ENCODE data around the gene SHPK.

Gene SHPK

GRCh38 chr17:3659541-3660111 lies 23.6 kb upstream of the SHPK start:
- DNase-seq (ENCODE audit: low read depth in 2 of 2), result no peak

DNA sequence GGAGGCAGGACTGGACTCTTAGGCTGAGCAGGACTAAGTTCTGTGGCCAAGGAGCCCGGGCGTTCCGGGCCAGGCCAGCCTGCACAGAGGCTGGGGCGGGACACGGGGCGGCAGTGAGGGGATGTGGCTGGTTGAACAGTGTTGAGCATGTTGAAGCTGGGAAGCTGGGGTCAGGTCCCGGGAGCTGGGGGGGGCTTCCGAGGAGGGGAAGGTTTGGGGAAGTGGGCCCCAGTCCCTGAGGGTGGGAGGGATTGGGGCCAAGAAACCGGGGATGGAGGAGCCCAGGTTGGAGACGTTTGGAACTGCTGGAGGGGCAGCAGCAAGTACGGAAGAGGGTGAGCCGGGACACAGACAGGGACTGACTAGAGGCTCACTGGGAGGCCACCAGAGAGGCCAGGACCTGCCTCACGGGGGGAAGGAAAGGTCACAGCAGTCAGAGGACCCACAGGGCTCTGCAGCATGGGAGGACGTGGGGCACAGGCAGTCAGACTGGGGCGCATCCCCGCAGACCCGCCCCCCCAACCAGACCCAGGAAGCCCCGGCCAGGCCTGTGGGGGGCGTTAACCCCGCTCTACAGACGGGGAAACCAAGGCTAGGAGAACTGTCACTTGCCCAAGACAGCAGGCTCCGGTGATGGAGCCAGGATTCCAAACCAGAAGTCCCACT lies 22.9 kb upstream of the SHPK start:
- no peak for DNase-seq (ENCODE audit: low read depth in 2 of 2)

DNA sequence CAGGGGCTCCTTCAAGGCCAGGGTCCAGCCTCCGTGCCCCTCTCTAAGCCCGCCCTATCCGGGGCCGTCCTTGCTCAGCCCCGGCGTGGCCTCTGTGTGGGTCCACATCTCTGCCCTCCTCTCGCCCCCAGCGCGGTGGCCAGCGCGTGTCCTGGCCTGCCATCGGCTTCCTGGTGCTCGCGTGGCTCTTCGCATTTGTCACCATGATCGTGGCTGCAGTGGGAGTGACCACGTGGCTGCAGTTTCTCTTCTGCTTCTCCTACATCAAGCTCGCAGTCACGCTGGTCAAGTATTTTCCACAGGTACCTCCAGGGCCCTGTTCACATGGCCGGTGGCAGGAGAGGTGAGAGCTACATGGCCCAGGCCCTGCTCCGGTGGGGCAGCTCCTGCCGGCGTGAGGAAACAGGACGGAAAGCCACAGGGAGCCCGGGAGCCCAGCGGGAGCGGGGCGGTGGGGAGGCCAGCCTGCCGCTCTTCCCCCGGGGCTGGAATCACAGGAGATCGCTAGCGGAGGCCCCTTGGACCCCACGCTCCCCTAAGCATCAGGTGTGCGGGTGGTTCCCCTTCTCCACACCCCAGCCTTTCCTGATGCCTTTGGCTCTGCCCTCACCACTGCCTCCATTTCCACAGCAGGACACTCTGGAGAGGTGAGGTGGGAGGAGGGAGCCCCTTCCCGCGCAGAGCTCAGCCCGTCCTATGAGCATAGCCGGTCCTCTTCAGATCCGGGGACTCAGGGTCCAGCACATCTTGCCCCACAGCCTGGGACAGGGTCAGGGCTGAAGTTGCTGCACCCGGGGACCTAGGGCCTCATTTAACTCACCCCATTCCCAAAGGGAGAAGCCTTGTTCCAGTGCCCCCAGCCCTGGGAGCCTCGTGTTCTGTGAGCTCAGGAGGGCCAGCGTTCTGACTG lies 22.1 kb upstream of the SHPK start:
- no peak for DNase-seq (ENCODE audit: low read depth in 2 of 2)

DNA sequence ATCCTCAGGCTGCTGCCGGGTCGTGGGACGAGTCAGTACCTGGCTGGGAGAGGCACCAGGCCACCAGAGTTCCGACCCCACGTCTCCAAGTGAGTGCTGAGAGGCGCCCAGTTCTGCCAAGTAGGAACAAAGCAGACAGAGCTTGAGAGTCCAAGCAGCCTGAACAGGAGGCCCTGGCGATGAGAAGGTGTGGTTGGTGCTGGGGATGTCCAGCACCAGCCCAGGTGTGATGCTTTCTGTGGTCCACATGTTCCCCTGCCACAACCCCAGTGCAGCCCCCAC lies 21.5 kb upstream of the SHPK start:
- no peak for DNase-seq (ENCODE audit: low read depth in 2 of 2)

DNA sequence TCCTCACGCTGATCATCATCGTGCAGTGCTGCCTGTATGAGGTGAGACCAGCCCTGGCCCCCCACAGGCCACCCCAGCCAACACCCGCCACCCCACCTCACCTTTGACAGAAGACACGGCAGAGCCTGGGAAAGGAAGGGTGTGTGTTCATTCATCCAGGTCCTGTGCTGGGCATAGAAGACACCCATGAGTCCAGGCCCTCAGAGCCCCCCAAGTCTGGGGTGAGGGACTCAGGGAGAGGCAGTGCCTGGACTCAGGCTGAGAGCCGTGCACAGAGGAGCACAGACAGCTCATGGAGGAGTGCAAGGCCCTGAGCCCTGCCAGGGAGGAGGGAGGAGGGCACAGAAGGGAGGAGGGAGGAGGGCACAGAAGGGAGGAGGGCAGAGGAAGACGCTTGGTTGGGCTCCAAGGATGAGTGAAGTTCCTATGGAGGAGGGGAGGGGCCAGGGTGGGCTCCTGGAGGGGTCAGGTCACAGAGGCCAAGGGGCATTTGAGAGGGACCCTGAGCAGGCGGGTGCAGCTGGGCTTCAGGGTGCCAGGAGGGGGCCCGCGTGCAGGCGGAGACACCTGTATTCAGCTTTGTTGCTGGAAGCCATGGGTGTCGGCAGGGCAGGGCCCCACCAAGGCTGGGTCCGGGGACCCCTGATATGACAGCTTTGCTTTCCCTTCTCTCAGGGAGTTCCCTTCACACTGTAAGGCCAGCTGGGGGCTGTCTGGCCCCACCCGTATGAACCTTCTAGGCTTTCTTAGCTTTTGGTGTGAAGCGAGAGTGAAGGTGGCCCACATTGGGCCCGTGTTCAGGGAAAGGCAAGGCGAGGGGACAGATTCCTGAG lies 20.9 kb upstream of the SHPK start:
- DNase-seq (ENCODE audit: low read depth in 2 of 2), result no peak

DNA sequence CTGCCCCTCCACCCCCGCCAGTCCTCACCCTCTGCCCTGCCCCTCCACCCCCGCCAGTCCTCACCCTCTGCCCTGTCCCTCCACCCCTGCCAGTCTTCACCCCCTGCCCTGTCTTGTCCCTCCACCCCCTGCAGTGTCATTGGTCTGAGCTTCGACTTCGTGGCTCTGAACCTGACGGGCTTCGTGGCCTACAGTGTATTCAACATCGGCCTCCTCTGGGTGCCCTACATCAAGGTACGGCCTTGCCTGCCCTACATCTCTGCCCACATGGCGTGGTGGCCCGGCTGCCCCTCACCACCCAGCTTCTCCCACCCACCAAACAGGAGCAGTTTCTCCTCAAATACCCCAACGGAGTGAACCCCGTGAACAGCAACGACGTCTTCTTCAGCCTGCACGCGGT lies 20.3 kb upstream of the SHPK start:
- DNase-seq (ENCODE audit: low read depth in 2 of 2), result no peak

GRCh38 chr17:3655766-3656165 lies 19.7 kb upstream of the SHPK start:
- no peak for DNase-seq (ENCODE audit: low read depth in 2 of 2)

GRCh38 chr17:3647769-3648555 lies 11.9 kb upstream of the SHPK start:
- no peak for DNase-seq (ENCODE audit: low read depth in 2 of 2)

- DNase-seq (ENCODE audit: low read depth in 2 of 2), result no peak
These were observed 11.2 kb upstream of the SHPK start for GRCh38 chr17:3647251-3647650.

DNA sequence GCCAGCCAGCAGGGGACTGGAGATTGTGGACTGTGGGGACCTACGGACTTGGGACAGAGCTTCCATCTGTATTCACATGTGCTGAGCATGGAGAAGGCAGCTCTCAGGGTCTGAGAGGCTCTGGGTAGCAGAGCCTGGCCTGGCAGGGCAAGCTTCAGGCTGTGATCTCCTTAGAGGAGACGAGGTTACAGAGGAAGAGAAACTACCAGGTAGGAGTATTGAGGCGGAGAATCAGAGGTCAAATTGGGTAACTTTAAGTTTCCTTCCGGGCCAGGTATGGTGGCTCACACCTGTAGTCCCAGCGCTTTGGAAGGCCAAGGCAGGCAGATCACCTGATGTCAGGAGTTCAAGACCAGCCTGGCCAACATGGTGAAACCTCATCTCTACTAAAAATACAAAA lies 9.3 kb upstream of the SHPK start:
- no peak for DNase-seq (ENCODE audit: low read depth in 2 of 2)

GRCh38 chr17:3643889-3644349 lies 7.9 kb upstream of the SHPK start:
- DNase-seq (ENCODE audit: low read depth in 2 of 2), result no peak

- no peak for DNase-seq (ENCODE audit: low read depth in 2 of 2)
These were observed 5.9 kb upstream of the SHPK start for GRCh38 chr17:3641717-3642486.

DNA sequence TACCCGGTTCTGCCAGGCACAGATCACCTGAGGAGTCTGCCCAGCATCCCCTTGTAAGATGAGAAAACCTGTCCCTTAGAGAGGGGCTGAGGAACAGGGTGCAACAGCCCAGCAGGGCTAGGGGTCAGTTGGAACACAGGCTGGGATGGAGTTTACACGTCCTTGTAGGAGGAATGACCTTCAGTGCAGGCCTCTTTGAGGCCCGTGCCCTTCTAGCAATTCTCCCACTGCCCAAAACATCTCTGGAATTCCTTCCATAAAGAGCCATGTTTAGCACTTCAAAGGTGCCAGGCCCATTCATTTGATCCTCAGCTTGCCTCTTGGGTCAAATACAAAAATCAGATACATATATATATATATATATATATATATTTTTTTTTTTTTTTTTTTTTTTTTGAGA lies 5.0 kb upstream of the SHPK start:
- DNase-seq (ENCODE audit: low read depth in 2 of 2), result no peak

DNA sequence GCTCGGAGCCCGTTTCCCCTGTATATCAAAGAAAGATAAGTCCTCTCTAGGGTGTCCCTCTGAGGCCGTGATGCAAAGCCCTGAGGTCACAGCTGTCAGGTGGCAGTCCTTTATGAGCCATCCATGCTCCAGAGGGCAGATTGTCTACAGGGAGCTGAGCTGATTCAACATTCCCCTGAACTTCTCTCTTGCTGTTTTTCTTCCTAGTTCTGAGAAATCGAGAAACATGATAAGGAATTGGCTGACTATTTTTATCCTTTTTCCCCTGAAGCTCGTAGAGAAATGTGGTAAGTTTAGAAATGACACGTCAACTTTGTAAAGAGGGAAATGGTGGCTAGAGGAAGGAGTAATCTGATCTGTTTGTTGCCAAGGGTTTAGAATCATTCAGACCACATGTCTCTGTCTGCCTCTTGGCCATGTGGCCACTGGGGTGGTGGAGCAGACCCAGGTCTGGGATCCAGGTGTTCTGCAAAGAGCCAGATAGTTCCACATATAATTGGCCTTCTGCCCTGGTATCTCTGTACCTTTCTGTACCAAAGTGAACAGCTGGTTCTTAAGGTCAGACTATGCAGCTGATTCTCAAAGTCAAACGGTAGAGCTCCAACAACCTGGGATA lies 4.0 kb upstream of the SHPK start:
- DNase-seq (ENCODE audit: low read depth in 2 of 2), result no peak

GRCh38 chr17:3636908-3637373 lies 891 bp upstream of the SHPK start:
- DNase-seq (ENCODE audit: low read depth in 2 of 2), result no peak

DNA sequence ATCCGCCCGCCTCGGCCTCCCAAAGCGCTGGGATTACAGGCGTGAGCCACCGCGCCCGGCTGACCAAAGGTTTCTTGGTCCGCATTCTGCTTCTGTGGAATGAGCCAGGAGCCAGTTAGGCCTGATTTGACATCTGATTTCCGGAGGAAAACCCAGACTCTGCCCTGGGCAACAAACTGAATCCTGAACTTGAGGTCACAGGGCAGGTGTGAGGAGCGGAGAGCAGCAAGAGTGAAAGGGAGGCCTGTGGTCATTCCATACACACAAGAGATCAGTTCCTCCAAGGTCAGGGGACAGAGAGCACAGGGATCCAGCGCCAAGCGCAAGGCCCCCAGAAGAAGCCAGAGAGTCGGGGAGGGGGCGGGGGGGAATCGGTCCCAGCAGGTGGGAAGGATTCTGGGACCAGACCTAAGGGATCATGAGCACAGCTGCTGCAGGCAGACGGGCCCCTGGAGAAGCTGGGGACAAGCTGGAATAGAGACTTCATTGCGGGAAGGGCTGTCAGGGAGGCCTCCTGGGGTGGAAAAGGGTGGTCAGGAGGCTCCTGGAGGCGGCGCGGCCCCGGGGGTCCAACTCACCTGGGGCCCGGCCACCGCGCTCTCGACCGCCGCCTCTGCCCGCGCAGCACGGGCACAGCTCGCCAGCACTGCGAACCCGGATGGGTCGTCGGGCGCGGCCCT lies 436 bp downstream of the SHPK start:
- DNase-seq (ENCODE audit: low read depth in 2 of 2), result no peak

- DNase-seq (ENCODE audit: low read depth in 2 of 2), result no peak
These were observed 3.8 kb downstream of the SHPK start for GRCh38 chr17:3632287-3632686.

GRCh38 chr17:3630781-3631180 lies 5.3 kb downstream of the SHPK start:
- DNase-seq (ENCODE audit: low read depth in 2 of 2), result no peak

- no peak for DNase-seq (ENCODE audit: low read depth in 2 of 2)
These were observed 8.3 kb downstream of the SHPK start for GRCh38 chr17:3627769-3628167.

All from stimulated activated CD8-positive, alpha-beta memory T cell treated with anti-CD3 and anti-CD28 coated beads, Interleukin-7, amount 100 ng/mL, for 1 hour (primary cell).